ENCODE data around the gene KCNQ1.

- TF ChIP-seq CTCF (conservative IDR thresholded peaks at IDR 0.05 in 1 of 2, IDR thresholded peaks at IDR 0.05 in 1 of 2; ENCODE audit: low read depth in 1 of 2, low read length in 2 of 2) (no peak), EZH2 (IDR thresholded peaks at IDR 0.05; ENCODE audit: low read length, missing control alignments) (no peak)
Measured at GRCh38 chr11:2737226-2737590, 292.4 kb downstream of the KCNQ1 start.

Measured in fibroblast of lung (primary cell).